ENCODE data around the gene HLA-DMA. TPM values are rescaled to one million over a fixed set of nuclear protein-coding genes. Genes with fewer than 3 reads are reported as not detected.
"Not testable (repeated sequence)": the region's sequence is repeated elsewhere in the genome, so short reads cannot be mapped to it uniquely, and the experiment has no call there.

HLA-DMA gene
- total RNA-seq, 4 donors from 2014 or later = 28.8 to 85.2 (median 34.9) TPM

DNA sequence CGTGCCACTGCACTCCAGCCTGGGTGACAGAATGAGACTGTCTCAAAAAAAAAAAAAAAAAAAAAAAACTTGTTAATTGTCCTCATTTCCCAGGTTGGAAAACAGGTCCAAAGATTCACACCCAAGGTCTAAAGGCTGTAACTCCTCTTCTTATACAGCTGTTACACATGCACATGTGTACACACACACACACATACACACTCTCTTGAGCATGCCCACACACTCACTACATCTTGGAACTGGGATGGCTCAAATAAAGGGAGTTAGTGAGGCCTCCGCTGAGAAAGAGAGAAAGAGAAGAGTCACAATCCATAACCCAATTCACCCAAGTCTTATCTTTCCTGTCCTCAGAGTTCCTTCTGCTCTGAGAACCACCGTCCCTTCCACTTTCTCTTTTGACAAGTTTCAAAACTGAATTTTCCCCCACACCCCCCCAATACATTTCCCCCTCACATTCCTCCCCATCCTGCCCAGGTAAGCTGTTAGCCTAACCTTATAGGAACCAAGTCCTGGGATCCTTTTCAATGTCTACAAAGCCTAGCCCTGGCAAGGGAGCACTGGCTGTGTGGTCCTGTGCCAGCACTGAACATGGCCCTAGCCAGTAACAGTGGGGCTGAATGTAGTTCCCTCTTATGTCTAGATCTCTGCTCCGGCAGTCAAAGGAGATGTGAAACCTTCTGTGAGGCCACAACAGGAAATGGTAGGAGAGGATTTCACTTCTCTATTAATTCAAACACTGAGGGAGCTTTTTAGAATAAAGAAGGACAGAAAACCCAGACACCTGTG, 8.8 kb downstream of the HLA-DMA start:
- Histone ChIP-seq H3K4me1 (peaks cover 0 to 21% (median 10%) of the 10 kb centered on the region in 4 donors), H3K9me3 (no peaks in the 10 kb centered on the region), H3K27ac (peak overlapping the region in 3 of 4 donors; percentile 40 to 77 (median 64)), H3K36me3 (peaks cover 0 to under 1% (median 0%) of the 10 kb centered on the region in 3 donors), H3K27me3 (no peaks in the 10 kb centered on the region), H3K4me3 (no peak overlapping the region)
- TF ChIP-seq, protein P1, sequence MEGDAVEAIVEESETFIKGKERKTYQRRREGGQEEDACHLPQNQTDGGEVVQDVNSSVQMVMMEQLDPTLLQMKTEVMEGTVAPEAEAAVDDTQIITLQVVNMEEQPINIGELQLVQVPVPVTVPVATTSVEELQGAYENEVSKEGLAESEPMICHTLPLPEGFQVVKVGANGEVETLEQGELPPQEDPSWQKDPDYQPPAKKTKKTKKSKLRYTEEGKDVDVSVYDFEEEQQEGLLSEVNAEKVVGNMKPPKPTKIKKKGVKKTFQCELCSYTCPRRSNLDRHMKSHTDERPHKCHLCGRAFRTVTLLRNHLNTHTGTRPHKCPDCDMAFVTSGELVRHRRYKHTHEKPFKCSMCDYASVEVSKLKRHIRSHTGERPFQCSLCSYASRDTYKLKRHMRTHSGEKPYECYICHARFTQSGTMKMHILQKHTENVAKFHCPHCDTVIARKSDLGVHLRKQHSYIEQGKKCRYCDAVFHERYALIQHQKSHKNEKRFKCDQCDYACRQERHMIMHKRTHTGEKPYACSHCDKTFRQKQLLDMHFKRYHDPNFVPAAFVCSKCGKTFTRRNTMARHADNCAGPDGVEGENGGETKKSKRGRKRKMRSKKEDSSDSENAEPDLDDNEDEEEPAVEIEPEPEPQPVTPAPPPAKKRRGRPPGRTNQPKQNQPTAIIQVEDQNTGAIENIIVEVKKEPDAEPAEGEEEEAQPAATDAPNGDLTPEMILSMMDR (IDR thresholded peaks at IDR 0.05) = no peak
- TF ChIP-seq POLR2A (IDR thresholded peaks at IDR 0.05) = no peak
- peak in 1 of 2 donors; percentile 62 for TF ChIP-seq EP300 (IDR thresholded peaks at IDR 0.05)
- WGBS, 2 donors = 70 to 78% methylated on average over 4 of the region's 4 CpGs
- DNase-seq (ENCODE audit: low spot score in 2 of 2) = peak in 1 of 2 donors; percentile 40

DNA sequence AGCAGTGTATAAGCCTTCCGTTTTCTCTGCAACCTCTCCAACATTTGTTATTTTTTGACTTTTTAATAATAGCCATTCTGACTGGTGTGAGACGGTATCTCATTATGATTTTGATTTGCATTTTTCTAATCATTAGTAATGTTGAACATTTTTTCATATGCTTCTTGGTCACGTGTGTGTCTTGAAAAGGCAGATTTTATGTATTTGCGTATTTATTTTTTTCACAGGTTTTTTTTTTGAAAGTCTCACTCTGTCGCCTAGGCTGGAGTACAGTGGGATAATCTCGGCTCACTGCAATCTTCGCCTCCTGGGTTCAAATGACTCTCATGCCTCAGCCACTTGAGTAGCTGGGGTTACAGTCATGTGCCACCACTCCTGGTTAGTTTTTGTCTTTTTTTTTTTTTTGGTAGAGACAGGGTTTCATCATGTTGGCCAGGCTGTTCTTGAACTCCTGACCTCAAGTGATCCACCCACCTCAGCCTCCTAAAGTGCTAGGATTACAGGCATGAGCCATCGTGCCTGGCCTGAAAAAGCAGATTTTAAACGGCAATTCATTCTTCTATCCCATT, 10.3 kb downstream of the HLA-DMA start:
- H3K36me3 ChIP-seq; H3K27me3 ChIP-seq; H3K9me3 ChIP-seq; DNase-seq (ENCODE audit: low spot score in 2 of 2); H3K4me3 ChIP-seq: not testable (repeated sequence)
- peak overlapping the region in 1 of 4 donors; percentile 25 for H3K27ac ChIP-seq
- 80 to 83% methylated on average over 9 of the region's 9 CpGs for WGBS, 2 donors
- peaks cover 0 to 21% (median 10%) of the 10 kb centered on the region in 4 donors for H3K4me1 ChIP-seq

DNA sequence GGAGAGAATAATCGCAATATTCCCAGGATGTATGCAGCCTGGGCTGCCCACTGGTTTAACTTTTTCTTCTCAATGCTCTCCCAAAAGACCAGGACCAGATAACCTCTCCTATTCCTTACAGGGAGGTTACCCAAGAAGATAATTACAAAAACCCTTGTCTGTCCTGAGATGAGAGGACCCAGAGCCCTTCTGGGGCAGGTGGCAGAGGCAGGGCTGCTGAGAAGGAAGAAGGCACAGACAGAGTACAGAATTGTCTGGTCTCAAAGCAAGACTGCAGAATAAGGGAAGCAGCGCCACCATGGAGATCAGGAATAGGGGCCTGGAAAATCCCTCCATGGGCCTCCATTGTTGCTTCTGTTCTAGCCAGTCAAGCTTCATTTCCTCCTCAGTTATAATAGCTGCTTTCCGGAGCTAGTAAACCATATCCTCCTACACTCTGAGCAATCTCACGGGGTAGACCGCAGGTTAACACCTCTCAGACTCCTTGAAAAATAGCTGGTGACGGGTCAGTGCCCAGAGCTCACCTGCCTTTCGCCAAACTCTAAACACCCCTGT, 11.6 kb downstream of the HLA-DMA start:
- peaks cover 0 to 21% (median 10%) of the 10 kb centered on the region in 4 donors for H3K4me1 ChIP-seq
- peak overlapping the region in 3 of 4 donors; percentile 71 to 82 (median 78) for H3K27ac ChIP-seq
- peak overlapping the region in 1 of 4 donors; percentile 55 for H3K4me3 ChIP-seq
- H3K36me3 ChIP-seq = no peaks in the 10 kb centered on the region
- TF ChIP-seq, protein P1 (IDR thresholded peaks at IDR 0.05) = no peak
- TF ChIP-seq POLR2A (IDR thresholded peaks at IDR 0.05) (no peak), EP300 (IDR thresholded peaks at IDR 0.05) (no peak)
- H3K27me3 ChIP-seq = no peaks in the 10 kb centered on the region
- DNase-seq (ENCODE audit: low spot score in 2 of 2) = no peak
- WGBS, 2 donors = 57 to 61% methylated on average over 7 of the region's 7 CpGs
- no peaks in the 10 kb centered on the region for H3K9me3 ChIP-seq

DNA sequence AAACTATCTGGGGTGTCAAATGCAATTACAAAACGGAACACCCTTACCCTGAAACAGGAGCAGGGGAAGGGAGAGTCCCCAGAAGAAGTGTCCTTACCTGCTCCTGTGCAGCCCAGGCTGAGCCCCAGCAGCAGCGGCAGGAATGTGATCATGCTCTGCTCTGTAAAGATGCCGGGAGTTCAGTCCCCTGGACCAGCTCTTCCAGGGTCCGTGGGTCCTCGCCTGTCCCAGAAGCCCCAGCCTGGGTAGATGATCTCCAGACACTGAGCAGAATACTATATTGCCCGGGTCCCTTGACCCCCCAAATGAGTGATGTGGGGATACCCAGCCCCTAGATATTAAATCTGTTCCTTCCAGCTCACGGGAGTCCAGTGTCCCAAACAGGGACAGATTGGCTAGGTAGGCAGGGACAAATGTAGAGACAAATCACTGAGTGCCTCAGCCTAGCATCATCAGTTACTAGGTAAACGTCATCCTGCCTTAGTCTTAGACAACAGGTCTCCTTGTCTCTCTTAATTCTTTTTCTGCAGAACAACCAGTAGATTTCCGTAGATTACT, 12.2 kb downstream of the HLA-DMA start, which contains the start of gene HLA-DMB:
Gene HLA-DMB (minus strand): TSS at position 373 of the 558 bp plus-strand sequence. CDS start 221 bp downstream, at position 152.
- DNase-seq (ENCODE audit: low spot score in 2 of 2) = peak in 1 of 2 donors; percentile 80
- H3K9me3 ChIP-seq = no peaks in the 10 kb centered on the region

DNA sequence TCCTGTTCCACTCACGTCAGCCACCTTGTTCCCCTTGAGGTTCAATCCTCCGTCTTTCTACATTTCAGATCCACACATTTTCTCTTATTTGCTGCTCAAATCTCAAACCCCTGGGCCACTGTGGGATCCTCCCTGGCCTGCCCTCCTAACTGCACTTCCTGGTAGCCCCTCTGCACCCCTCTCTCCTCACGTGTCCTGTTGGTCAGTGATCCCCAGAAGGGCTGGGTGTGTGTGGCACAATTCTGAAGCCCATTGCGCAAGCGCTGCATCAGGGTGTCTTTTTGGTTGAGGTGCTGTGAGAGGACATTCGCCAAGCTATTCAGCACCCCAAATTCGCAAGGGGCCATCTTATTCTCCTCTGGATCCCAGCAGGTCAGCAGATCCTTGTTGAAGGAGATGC, 14.4 kb downstream of the HLA-DMA start:
- TF ChIP-seq EP300 (IDR thresholded peaks at IDR 0.05) (no peak), POLR2A (IDR thresholded peaks at IDR 0.05) (no peak)
- TF ChIP-seq, protein P1 (IDR thresholded peaks at IDR 0.05) = no peak
- no peaks in the 10 kb centered on the region for H3K9me3 ChIP-seq
- H3K4me3 ChIP-seq = peak overlapping the region in 1 of 4 donors; percentile 15
- no peaks in the 10 kb centered on the region for H3K36me3 ChIP-seq
- no peak for DNase-seq (ENCODE audit: low spot score in 2 of 2)
- WGBS, 2 donors = 86% methylated on average over 7 of the region's 7 CpGs
- H3K4me1 ChIP-seq = peaks cover 0 to 17% (median 10%) of the 10 kb centered on the region in 4 donors
- peak overlapping the region in 2 of 4 donors; percentile 58 to 71 for H3K27ac ChIP-seq
- no peaks in the 10 kb centered on the region for H3K27me3 ChIP-seq

More for the DNA sequence above, 12.2 kb downstream of the HLA-DMA start, which contains the start of gene HLA-DMB:
- WGBS, 2 donors = 24 to 28% methylated on average over 9 of the region's 9 CpGs
- H3K27me3 ChIP-seq = no peaks in the 10 kb centered on the region
- peak within 1 kb of the TSS; percentile 24 to 55 (median 37) for H3K4me3 ChIP-seq
- H3K27ac ChIP-seq = peak within 1 kb of the TSS in 3 of 4 donors; percentile 71 to 82 (median 78)
- peaks cover 0 to 21% (median 10%) of the 10 kb centered on the region in 4 donors for H3K4me1 ChIP-seq
- TF ChIP-seq POLR2A (IDR thresholded peaks at IDR 0.05) (peak in 1 of 2 donors; percentile 55), EP300 (IDR thresholded peaks at IDR 0.05) (peak in 1 of 2 donors; percentile 58)
- TF ChIP-seq, protein P1 (IDR thresholded peaks at IDR 0.05) = no peak
- H3K36me3 ChIP-seq = no peaks in the 10 kb centered on the region
